OCI-M2 (cell line): ENCODE results near the gene KCTD5.
"Not testable (repeated sequence)": the region's sequence is repeated elsewhere in the genome, so short reads cannot be mapped to it uniquely, and the experiment has no call there.

Source experiments
- DNase-seq: peaks from one replicate; lab custom pipeline; 2025; ENCODE audit not compliant: unreplicated experiment; lab: John Stamatoyannopoulos, UW

Gene KCTD5

GRCh38 chr16:2721634-2722173, 39.4 kb downstream of the KCTD5 start:
- DNase-seq, result not testable (repeated sequence)

- DNase-seq, result no peak
Observed at GRCh38 chr16:2724088-2724676, 41.9 kb downstream of the KCTD5 start.

GRCh38 chr16:2724816-2725348, 42.6 kb downstream of the KCTD5 start:
- DNase-seq, result no peak

GRCh38 chr16:2726923-2727322, 44.6 kb downstream of the KCTD5 start:
- DNase-seq, result no peak

GRCh38 chr16:2728034-2728433, 45.7 kb downstream of the KCTD5 start:
- DNase-seq, result no peak

GRCh38 chr16:2734844-2735515, 52.7 kb downstream of the KCTD5 start:
- no peak for DNase-seq

- DNase-seq, result no peak
Observed at GRCh38 chr16:2736476-2737237, 54.3 kb downstream of the KCTD5 start.

GRCh38 chr16:2737238-2737605, 54.9 kb downstream of the KCTD5 start:
- DNase-seq, result no peak

- DNase-seq, result no peak
Observed at GRCh38 chr16:2737895-2738418, 55.6 kb downstream of the KCTD5 start.

GRCh38 chr16:2738615-2739014, 56.3 kb downstream of the KCTD5 start:
- DNase-seq, result no peak

- DNase-seq, result no peak
Observed at GRCh38 chr16:2739625-2740430, 57.5 kb downstream of the KCTD5 start.

GRCh38 chr16:2740476-2740875, 58.2 kb downstream of the KCTD5 start:
- no peak for DNase-seq

- no peak for DNase-seq
Observed at GRCh38 chr16:2741168-2741567, 58.8 kb downstream of the KCTD5 start.

- no peak for DNase-seq
Observed at GRCh38 chr16:2742323-2743006, 60.1 kb downstream of the KCTD5 start.

- no peak for DNase-seq
Observed at GRCh38 chr16:2743007-2743810, 60.9 kb downstream of the KCTD5 start.

GRCh38 chr16:2744711-2745110, 62.4 kb downstream of the KCTD5 start:
- DNase-seq, result no peak

GRCh38 chr16:2745116-2745890, 63.0 kb downstream of the KCTD5 start:
- DNase-seq, result no peak

- DNase-seq, result no peak
Observed at GRCh38 chr16:2745961-2746360, 63.6 kb downstream of the KCTD5 start.
